ENCODE data around the gene ZNF787.

ZNF787 gene

DNA sequence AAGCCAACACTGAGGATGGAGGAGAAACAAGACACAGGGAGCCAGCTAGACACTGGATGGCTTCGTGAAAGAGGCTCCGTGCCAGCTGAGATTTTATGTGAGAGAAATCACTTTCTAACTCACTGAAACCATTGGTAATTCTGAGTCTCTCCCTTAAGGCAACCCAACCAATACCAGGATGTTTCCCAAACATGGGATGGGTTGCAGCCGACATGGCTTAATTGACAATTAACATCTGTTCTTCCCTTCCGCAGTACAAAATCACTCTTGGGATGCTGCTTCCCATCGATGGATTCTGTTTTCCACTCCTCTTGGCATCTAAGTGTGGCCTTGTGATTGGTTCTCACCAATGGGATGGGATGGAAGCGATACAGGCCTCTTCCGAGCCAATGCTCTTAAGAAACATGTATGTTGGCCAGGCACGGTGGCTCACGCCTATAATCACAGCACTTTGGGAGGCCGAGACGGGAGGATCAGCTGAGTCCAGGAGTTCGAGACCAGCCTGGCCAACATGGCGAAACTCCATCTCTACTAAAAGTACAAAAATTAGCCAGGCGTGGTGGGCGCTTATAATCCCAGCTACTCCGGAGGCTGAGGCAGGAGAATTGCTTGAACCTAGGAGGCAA, 2.3 kb upstream of the ZNF787 start:
- no peak for DNase-seq (ENCODE audit: low read depth in 4 of 4, low spot score in 1 of 4)

DNA sequence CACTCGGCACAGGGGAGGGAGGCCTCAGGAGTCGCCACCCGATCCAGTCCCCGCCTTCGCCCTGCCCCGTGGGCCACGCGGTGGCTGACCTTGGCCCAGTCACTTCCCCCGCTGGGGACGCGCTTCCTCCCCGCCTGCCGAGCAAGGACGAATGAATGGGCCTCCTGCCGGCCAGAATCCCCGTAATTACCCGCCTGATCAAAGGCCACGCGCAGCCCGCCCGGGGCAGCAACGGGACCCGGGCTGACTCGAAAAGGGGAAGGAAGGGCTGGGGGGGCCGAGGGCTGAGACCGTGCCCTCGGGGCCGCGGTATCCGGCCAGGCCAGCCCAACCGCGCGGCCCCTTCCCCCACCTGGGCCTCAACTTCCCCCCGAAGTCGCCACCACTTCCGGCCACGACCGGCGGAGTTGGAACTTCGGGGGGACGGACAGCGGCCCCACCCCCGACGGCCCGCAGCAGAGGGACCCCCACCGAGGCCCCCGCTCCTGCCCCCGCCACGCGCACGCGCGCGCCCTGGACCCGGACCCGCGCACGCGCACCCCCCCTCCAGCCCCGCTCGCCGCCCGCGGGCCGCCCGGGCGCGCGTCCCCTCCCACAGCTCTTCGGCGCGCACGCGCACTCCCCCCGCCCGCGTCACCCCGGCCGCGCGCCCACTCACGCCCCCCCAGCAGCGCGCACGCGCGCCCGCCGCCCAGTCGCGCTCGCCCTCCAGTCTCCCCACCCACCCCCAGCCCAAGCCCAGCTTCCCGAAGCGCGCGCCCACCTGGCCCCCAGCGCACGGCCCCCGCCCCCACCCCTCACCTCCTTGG, 520 bp downstream of the ZNF787 start:
- peak; percentile 53 to 72 (median 70) for DNase-seq (ENCODE audit: low read depth in 4 of 4, low spot score in 1 of 4)

DNA sequence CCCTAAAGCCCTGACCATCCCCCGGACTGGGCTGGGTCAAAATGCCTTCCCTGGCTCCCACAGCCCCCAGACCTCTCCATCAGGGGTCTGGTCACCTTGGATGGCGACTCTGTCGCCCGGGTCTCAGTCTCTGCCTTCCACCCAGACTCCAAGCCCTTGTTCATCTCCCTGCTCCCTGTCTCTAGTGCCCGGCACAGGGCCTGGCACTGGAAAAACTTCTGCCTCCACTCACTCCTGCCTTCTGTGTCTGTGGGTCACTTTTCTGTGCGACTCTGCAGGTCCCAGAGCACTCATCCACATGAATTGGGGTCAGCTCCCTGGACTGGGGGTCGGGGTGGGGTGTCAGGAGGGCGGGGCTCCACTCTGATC, 1.1 kb downstream of the ZNF787 start:
- DNase-seq (ENCODE audit: low read depth in 4 of 4, low spot score in 1 of 4), result no peak

DNA sequence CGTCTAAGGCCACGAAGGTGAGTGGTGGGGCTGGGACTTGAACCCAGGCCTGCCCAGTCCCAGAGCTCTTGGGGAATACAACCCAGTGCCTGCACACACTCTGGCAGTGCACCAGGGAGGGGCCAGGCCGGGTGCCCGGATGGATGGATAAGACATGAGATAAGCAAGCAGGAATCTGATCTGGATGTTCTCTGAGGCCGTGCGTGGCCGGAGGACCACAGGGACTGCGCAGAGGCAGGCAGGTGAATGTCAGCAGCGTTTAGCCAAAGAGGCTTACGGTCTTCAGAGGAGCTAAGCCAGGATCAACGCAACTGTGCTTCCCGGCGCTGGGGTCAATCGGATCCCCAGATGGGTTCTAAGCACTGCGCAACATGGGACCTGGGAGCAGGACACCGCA, 1.5 kb downstream of the ZNF787 start:
- DNase-seq (ENCODE audit: low read depth in 4 of 4, low spot score in 1 of 4), result no peak

DNA sequence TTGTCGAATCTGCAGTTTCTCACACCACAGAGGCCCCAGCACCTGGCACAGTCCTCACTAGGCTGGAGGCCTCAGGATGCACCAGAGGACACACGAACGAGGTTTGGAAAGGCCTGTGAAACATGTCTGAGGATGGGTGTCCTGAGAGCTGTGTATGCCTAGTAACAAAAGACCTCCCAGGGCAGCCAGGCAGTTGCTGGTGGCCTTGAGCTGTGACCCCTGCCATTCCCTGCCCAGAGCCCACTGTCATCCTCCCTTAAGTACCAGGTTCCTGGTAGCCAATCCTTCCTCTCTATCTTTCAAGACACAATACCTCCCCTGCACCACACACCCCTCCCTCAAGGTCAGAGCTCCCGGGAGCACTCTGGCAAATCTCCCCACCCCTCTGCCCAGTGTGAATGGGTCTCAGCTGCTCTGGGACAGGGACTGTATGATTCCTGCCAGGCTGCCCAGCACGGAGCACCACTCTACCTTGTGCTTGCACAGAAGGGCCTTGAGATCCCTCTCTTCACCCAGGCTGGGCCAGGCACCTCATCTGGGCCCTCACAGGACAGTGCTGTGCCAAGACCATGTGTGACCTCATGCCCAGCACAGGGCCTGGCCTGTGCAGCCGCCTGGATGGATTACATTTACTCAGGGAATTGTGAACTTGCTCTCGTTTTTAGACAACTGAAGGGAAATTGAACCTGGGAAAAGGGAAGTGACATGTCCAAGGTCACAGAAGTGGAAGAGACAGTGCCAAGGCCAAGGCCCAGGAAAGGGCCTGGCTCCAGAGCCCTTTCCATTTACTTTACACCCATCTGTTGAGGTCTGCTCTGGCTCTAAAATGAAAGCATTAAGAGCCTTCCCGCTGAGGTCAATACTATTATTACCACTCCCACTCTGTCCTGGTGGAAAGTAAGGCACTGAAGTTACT, 2.2 kb downstream of the ZNF787 start:
- DNase-seq (ENCODE audit: low read depth in 4 of 4, low spot score in 1 of 4), result no peak

DNA sequence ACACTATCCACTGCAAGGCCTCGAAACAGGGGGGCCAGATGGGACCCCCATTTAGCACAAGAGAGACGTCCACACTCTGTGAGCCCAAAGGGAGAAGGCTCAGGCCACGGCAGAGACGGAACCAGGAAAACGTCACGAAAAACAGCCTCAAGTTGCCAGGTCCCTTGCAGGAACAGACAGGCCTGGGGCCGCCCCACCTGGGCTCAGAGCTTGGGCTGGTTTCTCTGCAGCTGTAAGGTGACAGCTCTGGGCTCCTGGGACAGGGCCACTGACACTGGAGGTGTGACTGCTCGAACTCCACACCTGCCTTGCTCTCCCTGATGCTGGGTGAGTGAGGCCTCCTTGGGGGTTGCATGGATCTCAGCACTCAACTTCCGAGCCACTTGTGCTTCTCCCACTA, 3.2 kb downstream of the ZNF787 start:
- no peak for DNase-seq (ENCODE audit: low read depth in 4 of 4, low spot score in 1 of 4)

DNA sequence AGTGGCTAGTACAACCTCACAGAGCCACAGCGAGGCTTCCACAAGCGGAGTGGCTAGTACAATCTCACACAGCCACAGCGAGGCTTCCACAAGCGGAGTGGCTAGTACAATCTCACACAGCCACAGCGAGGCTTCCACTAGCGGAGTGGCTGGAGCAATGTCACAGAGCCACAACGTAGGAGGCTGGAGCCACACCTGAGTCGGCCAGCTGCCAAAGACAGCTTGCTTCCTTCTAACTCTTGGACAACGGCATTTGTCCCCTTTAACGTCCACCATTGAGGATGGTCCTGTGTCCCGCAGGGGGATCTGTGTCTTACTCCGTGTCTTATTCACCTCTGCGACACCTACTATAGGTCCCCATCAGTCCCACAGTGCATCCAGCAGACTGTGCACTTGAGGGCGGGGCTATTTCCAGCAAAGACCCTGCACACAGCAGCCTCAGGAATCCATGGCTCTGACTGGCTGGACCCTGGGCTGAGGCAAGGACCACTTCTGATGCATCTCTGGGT, 3.7 kb downstream of the ZNF787 start:
- no peak for DNase-seq (ENCODE audit: low read depth in 4 of 4, low spot score in 1 of 4)

DNA sequence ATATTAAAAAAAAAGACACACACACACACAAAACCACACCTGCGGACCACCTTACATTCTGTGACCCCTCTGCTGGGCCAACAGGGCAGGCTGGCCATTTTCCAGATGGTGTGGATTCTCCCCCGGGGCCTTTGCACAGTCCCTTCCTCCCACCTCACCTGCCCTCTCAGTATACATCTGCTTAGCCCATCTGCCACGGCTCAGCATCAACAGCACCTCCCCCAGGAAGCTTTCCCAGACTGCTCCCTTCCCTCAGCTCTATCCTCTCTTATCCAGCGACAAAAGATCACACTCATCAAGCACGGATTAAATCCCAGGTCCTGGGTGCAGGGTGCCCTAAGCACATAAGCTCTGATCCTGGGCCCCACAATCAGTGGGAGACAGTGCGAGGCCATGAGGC, 4.5 kb downstream of the ZNF787 start:
- no peak for DNase-seq (ENCODE audit: low read depth in 4 of 4, low spot score in 1 of 4)

DNA sequence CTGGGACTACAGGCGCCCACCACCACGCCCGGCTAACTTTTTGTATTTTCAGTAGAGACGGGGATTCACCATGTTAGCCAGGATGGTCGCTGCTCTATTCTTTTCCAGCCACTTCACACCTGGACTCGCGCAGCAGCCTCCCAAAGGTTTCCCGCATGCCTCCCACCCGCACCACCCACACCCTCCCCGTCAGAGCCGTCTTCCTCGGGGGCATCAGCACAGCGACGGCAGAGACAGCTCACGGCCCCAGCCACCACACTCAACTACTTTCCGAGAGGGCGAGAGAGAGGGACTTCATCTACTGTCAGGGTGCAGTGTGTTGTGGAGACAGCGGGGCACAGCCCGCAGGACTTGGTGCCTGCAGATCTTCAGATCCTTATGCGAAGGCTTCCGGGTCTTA, 5.6 kb downstream of the ZNF787 start:
- DNase-seq (ENCODE audit: low read depth in 4 of 4, low spot score in 1 of 4), result no peak

DNA sequence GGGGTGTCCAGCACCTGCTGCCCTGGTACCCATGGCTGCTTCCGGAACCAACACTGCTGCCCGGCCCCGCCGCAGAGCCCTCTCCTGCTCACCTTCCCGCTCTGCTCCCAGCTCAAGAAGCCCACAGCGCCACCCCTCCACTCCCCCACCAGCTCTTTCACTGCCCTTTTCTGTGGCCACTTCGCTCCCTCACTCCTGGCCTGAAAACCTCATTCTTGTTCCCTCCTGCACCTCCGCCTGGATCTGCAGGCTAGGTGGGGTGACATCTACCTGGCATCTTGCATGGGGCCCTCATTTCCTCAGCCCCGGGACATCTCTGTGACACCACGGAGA, 6.4 kb downstream of the ZNF787 start:
- no peak for DNase-seq (ENCODE audit: low read depth in 4 of 4, low spot score in 1 of 4)

DNA sequence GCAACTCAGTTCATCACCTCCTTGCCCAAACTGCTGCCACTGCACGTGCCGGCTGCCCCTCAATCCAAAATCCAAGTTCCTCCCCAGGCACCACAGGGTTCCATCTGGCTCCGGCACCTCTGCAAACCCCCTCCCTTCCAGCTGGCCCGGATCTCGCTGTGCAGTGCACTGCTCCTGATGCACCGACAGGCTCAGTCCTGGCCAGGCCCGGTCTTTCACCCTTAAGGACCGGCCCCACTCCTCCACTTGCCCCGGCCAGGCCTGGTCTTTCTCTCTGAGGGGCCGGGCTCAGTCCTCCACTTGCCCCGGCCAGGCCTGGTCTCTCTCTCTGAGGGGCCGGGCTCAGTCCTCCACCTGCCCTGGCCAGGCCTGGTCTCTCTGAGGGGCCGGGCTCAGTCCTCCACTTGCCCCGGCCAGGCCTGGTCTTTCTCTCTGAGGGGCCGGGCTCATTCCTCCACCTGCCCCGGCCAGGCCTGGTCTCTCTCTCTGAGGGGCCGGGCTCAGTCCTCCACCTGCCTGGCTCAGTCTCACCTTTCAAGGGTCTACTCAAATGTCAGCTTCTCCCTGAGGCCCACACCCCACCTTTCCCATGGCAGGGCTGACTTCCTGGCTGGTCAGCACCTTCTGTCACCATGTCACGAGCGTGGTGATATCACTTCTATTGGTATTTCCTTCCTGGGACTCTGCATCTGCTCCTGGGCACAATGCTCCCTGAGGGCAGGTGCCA, 6.9 kb downstream of the ZNF787 start:
- no peak for DNase-seq (ENCODE audit: low read depth in 4 of 4, low spot score in 1 of 4)

DNA sequence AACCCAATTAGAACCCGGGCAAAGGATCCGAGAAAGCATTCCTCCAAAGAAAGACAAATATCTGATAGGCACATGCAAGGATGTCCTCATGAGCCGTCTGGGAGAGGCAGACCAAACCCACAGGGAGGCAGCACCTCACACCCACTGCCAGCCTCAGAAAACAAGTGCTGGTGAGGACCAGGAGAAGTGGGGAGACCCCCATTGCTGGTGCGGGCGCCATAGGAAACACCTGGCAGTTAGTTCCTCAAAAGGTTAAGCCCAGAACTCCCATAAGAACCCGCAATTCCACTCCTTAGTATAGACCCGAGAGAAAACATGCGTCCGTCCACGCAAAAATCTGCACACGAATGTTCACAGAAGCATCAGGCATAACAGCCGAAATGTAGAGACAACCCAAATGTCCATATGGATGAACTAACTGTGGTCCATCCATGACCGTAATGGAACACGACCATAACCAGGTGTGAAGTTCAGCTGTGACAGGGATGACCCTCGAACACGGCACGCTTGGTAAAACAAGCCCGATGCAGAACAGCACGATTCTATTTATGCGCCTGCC, 7.9 kb downstream of the ZNF787 start:
- no peak for DNase-seq (ENCODE audit: low read depth in 4 of 4, low spot score in 1 of 4)

DNA sequence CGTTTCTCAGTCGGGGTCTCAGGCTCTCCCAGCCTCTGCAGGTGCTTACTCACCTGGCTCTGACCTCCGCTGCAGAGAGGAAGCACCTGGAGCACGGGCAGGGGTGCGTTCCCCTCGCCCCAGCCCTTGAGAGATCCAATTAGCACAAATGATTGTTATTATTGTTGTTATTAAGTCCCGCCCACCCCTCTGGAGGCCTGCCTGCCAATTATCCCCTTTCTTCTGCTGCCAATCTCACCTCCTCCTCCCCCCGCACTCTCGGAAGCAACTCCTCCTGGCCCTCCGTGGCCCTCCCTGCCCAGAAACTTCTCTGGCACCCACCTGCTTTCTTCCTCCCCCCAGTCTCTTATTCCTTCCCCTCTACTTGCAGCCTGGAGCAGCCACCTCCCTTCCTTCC, 8.8 kb downstream of the ZNF787 start:
- DNase-seq (ENCODE audit: low read depth in 4 of 4, low spot score in 1 of 4), result no peak

DNA sequence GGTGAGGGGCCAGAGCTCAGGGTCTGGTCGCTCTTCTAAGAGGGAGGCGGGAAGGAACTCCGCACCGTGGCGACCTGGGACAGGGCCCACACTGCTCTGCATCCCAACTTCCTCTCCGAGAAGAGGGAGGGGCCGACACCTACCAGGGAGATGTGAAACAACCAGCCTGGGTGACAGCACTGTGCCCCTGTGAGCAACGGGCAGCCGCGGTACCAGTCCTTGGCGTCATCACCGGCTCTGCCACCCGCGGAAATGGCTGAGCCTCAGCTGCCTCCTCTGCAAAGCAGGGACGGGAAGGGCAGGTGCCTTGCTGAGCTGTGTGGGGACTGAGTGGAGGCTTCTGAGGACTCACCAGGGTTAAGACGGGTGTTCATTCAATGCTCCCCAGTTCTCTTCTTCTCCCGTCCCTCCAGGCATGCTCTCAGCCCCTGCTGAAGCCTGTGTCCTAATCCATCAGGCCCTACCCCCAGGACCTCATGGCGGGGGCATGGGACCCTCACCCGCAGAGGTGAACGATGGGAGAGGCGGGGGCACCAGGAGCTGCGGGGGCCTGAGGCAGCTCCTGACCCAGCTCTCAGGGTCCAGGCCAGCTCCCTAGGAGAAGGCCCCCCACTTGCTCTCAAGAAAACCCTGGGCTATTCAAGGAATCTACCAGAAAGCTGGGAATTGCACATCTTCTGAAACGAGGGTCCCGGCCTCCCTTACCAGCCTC, 9.3 kb downstream of the ZNF787 start:
- DNase-seq (ENCODE audit: low read depth in 4 of 4, low spot score in 1 of 4), result peak in 1 of 4 experiments; percentile 26

DNA sequence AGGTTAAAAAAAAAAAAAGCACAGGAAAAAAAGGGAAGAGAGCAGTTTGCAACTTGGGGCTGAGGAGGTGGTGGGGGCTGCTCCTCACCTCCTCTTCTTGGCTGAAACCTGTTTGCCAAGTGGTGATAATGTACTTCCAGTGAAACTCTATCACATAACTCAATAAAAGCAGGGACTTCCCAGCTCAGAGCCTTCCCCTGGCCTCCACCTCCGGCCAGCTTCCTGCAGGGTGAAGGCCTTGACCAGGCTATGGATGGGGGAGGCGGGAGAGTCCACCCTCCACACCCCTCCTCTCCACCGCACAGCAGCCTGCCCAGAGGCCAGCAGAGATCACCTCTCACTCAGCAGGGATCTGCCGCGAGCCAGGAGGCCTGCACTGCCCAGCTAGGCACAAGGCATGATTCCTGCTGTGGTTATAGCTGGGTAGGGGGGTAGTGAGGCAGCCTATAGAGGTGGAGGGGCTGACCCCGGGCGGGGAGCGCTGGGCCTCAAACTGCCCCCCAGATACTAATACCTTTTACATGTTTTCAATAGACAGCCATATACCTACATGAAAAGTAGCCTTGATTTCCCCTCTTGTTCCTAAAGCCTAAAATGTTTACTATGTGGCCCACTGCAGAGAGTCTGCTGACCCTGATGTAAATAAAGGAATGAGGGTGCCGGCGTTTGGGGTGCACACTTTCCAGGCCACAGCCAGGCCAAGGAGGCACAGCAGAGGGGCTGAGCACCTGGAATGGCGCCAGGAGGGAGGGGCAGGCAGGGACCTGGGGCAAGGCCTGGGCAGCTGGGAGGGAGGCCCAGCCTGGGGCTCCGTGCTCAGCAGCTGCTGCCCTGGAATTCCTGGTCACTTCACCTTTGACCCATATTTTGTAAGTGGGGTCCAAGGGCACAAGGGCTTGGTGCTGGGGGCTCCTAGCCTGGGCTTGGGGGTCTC, 10.3 kb downstream of the ZNF787 start:
- no peak for DNase-seq (ENCODE audit: low read depth in 4 of 4, low spot score in 1 of 4)

DNA sequence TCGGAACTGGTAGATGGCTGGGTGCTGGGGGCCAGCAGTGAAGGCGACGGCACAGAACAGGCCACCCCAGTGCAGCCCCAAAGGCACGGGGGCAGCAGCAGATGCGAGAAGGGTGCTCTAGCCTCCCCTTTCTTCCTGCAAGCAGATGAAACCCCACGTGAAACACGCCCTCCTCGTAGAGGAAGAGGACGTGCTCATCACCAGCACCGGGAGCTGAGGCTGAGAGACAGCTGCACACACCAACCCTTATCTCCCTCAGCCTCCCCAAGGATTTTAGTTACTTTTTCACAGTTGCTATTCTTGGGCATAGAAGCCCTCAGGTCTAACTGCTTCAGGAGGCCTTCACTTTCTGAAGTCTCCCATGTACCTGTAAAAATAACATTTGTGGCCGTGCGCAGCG, 11.9 kb downstream of the ZNF787 start:
- no peak for DNase-seq (ENCODE audit: low read depth in 4 of 4, low spot score in 1 of 4)

DNA sequence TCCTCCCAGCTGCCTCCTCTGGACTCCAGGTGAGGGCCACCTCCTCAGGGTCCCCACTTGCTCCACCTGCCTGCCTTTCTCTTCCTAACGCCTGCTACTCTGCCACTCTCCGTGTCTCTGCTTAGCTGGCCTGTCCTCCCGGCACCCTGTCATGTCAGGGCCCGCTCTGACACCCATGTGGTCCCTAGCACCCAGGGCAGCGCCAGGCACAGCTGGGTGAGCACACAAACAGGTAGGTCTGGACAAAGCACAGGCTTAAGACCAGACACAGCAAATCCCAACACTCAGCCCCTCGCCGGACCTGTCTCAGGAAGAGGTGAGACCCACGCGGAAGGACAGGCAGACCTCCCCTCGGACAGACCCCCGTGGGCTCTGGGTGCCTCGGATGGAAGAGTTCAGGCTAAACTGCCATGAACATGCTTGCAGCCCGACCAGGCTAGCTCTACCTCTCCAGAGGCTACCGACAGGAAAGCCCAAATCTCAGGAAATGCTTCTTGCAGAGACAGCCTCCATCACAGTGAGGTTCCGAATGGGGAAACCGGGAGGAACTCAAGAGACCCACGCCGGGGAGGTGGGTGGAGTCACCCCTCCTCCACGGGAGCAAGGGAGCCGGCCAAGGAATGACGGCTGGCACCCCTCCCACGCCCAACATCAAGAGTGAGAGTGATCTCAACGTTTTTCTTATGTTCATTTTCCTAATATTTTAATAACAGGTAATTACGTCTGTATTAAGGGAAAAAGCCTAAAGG, 12.5 kb downstream of the ZNF787 start:
- no peak for DNase-seq (ENCODE audit: low read depth in 4 of 4, low spot score in 1 of 4)

DNA sequence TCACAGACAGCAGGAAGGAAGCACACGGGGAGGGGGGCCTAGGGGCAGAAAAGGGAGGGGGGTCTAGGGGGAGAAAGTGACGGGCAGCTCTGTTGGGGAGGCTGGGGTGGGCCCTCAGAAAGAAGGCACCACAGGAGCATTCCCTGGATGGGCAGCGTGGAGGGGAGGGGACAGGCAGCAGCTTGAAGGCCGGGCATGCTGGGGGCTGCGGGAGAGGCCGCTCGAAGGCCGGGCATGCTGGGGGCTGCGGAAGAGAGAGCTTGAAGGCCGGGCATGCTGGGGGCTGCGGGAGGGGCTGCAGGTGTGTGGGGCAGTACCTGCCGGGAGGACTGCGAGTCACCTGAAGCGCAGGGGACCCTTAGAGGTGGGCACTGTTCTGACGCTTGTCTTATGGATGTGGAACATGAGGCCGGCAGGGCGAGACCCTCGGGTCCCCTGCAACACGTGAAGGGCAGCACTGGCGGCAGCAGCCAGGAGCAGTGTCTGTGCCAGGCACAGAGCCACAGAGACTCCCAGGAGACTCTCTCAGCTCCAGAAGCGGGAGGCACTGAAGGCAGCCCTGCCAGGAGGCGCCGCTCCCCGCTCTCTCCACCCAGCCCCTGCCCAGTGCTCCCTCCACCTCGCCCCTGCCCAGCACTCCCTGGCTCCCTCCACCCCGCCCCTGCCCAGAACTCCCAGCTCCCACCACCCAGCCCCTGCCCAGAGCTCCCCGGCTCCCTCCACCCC, 13.3 kb downstream of the ZNF787 start:
- no peak for DNase-seq (ENCODE audit: low read depth in 4 of 4, low spot score in 1 of 4)

Measured in stimulated activated CD4-positive, alpha-beta T cell treated with anti-CD3 and anti-CD28 coated beads, Interleukin-1b, Interleukin-23, amount 100 ng/mL, for 24 hours (primary cell).